PC-3 (cell line): Measurements from ENCODE around the gene JPH4. TPM values are rescaled to one million over a fixed set of nuclear protein-coding genes. Genes with fewer than 3 reads are reported as not detected.
"Not testable (repeated sequence)": the region's sequence is repeated elsewhere in the genome, so short reads cannot be mapped to it uniquely, and the experiment has no call there.

Experiments used
- ATAC-seq: fragments of 200-7000 bp; cut with Tn5 transposase; 2 replicates; pipeline ENCODE4 v1.9.1; 2020; ENCODE audit warnings: mild to moderate bottlenecking, moderate library complexity
- BruUV-seq: library from RNA; stranded (reverse); fragments of 400-500 nt; replicated peaks from 2 replicates; lab custom pipeline; 2021; lab: Mats Ljungman, UMichigan
- CTCF ChIA-PET: fragments of 300-600 bp; sonication (Branson Sonifier 250); formaldehyde crosslinking; loops from one replicate; lab custom pipeline; 2022; ENCODE audit warnings: antibody characterized with exemption; lab: Charles Lee
- POLR2A ChIA-PET: fragments of 300-600 bp; sonication (Branson Sonifier 250); formaldehyde crosslinking; loops from one replicate; lab custom pipeline; 2022; ENCODE audit warnings: antibody characterized with exemption; ENCODE audit not compliant: unreplicated experiment; lab: Charles Lee
- DNase-seq: peaks from one replicate; pipeline ENCODE4 v3.0.0-alpha.2; 2015
- H2AFZ ChIP-seq: fragments of 300-600 bp; sonication (generic); 2 replicates; pipeline ENCODE4 v1.6.0; 2016; ENCODE audit warnings: antibody characterized with exemption, low read length
- H3F3A ChIP-seq: fragments of 300-600 bp; sonication (generic); one replicate; pipeline ENCODE4 v1.6.0; 2017; ENCODE audit warnings: antibody characterized with exemption, low read length, control low read depth, mild to moderate bottlenecking; ENCODE audit not compliant: unreplicated experiment
- H3K27ac ChIP-seq: fragments of 300-600 bp; sonication (generic); 2 replicates; pipeline ENCODE4 v1.5.1; 2016; ENCODE audit warnings: mild to moderate bottlenecking, low read length
- H3K27me3 ChIP-seq: fragments of 300-600 bp; sonication (generic); 2 replicates; pipeline ENCODE4 v1.6.1; 2016; ENCODE audit warnings: low read length, mixed read lengths
- H3K36me3 ChIP-seq: fragments of 300-600 bp; sonication (generic); 2 replicates; pipeline ENCODE4 v1.6.1; 2016; ENCODE audit warnings: low read depth, mixed run types, low read length, mixed read lengths
- H3K4me1 ChIP-seq: fragments of 300-600 bp; sonication (generic); 2 replicates; pipeline ENCODE4 v1.5.1; 2016; ENCODE audit warnings: low read length; ENCODE audit not compliant: insufficient read depth
- H3K4me2 ChIP-seq: fragments of 300-600 bp; sonication (generic); 2 replicates; pipeline ENCODE4 v1.6.0; 2016; ENCODE audit warnings: low read length
- H3K4me3 ChIP-seq: fragments of 300-600 bp; sonication (generic); 2 replicates; pipeline ENCODE4 v1.5.1; 2016; ENCODE audit warnings: mild to moderate bottlenecking, low read length, mixed read lengths
- H3K79me2 ChIP-seq: fragments of 300-600 bp; sonication (generic); 2 replicates; pipeline ENCODE4 v1.6.1; 2017; ENCODE audit warnings: low read length, mixed read lengths
- H3K9ac ChIP-seq: fragments of 300-600 bp; sonication (generic); 2 replicates; pipeline ENCODE4 v1.6.0; 2016; ENCODE audit warnings: mild to moderate bottlenecking, low read length
- H3K9me2 ChIP-seq: fragments of 300-600 bp; sonication (generic); replicated peaks from 2 replicates; pipeline ENCODE4 v1.6.1; 2016; ENCODE audit warnings: mixed run types, low read length, mixed read lengths
- H3K9me3 ChIP-seq: fragments of 300-600 bp; sonication (generic); 2 replicates; pipeline ENCODE4 v1.6.1; 2016; ENCODE audit warnings: low read length, mixed read lengths
- H4K20me1 ChIP-seq: fragments of 300-600 bp; sonication (generic); 2 replicates; pipeline ENCODE4 v1.6.1; 2016; ENCODE audit warnings: low read length, mixed read lengths
- CTCF ChIP-seq: fragments of 300-600 bp; sonication (generic); conservative IDR thresholded peaks from 2 replicates; pipeline ENCODE4 v1.5.1; 2017; ENCODE audit warnings: antibody characterized with exemption, low read depth, mild to moderate bottlenecking, low read length
- EZH2 ChIP-seq: fragments of 300-600 bp; sonication (generic); IDR thresholded peaks from one replicate; pipeline ENCODE4 v1.6.1; 2017; ENCODE audit warnings: antibody characterized with exemption, mild to moderate bottlenecking, low read length; ENCODE audit not compliant: unreplicated experiment
- EZH2phosphoT487 ChIP-seq: fragments of 300-600 bp; sonication (generic); IDR thresholded peaks from 2 replicates; pipeline ENCODE4 v1.6.1; 2018; ENCODE audit warnings: mild to moderate bottlenecking, antibody characterized with exemption, low read length, borderline replicate concordance
- intact Hi-C: fragments of 100-400 bp; cut with micrococcal nuclease; formaldehyde crosslinking; loops from 2 replicates; pipeline ENCODE4 v1.9.0; 2023
- total RNA-seq: library from RNA; depleted of rRNA; stranded (reverse); fragments of >200 nt; gene quantifications from 2 replicates; pipeline ENCODE4 v1.2.3, GENCODE V29; 2014

Gene JPH4
- total RNA-seq, 1 experiment from 2014 or later, result not detected

GRCh38 chr14:23590198-23590597, 11.6 kb upstream of the JPH4 start:
- POLR2A ChIA-PET, result no interaction called here

GRCh38 chr14:23589606-23590005, 11.0 kb upstream of the JPH4 start:
- no peak for TF ChIP-seq CTCF
- no peak for TF ChIP-seq EZH2phosphoT487
- H3K9ac ChIP-seq, result no peak overlapping the region
- no peaks in the 10 kb centered on the region for H4K20me1 ChIP-seq
- H3K27ac ChIP-seq, result no peak overlapping the region
- POLR2A ChIA-PET, result no interaction called here
- no peaks in the 10 kb centered on the region for H3K9me2 ChIP-seq
- no peak overlapping the region for H3K4me3 ChIP-seq
- ATAC-seq (no peak), DNase-seq (no peak)
- BruUV-seq, result no TSS peak
- no peaks in the 10 kb centered on the region for H3K79me2 ChIP-seq
- CTCF ChIA-PET, result interaction anchor here (0.7 to 1.5 kb wide), 3 partner anchors 42 to 321 kb away, joined by 3 to 21 read pairs (median 11); no protein-coding TSS in a partner anchor
- H3K36me3 ChIP-seq, result no peaks in the 10 kb centered on the region
- no peaks in the 10 kb centered on the region for H3K4me1 ChIP-seq
- H3K9me3 ChIP-seq, result no peaks in the 10 kb centered on the region
- no peaks in the 10 kb centered on the region for H3F3A ChIP-seq
- intact Hi-C loops, result loop anchor here (5.0 kb wide), 2 partner anchors 323 to 338 kb away; no protein-coding TSS in a partner anchor
- no peak overlapping the region for H3K4me2 ChIP-seq
- H3K27me3 ChIP-seq, result no peaks in the 10 kb centered on the region; the same call in 1 of the 2 replicates
- H2AFZ ChIP-seq, result no peak overlapping the region

More at GRCh38 chr14:23590198-23590597, 11.6 kb upstream of the JPH4 start:
- TF ChIP-seq EZH2phosphoT487 (no peak), EZH2 (no peak), CTCF (no peak)
- H3K4me1 ChIP-seq, result no peaks in the 10 kb centered on the region
- H3K27me3 ChIP-seq, result no peaks in the 10 kb centered on the region; the same call in 1 of the 2 replicates
- DNase-seq (no peak), ATAC-seq (no peak)
- no peak overlapping the region for H3K4me2 ChIP-seq
- no peak overlapping the region for H3K4me3 ChIP-seq
- no peak overlapping the region for H3K27ac ChIP-seq
- H4K20me1 ChIP-seq, result no peaks in the 10 kb centered on the region
- BruUV-seq, result no TSS peak
- intact Hi-C loops, result no loop called here
- H3K9ac ChIP-seq, result no peak overlapping the region
- CTCF ChIA-PET, result no interaction called here
- no peaks in the 10 kb centered on the region for H3K36me3 ChIP-seq
- H3K9me3 ChIP-seq, result no peaks in the 10 kb centered on the region
- H2AFZ ChIP-seq, result no peak overlapping the region
- H3K79me2 ChIP-seq, result no peaks in the 10 kb centered on the region
- H3K9me2 ChIP-seq, result no peaks in the 10 kb centered on the region
- no peaks in the 10 kb centered on the region for H3F3A ChIP-seq

GRCh38 chr14:23588884-23589598, 10.5 kb upstream of the JPH4 start:
- H3K27ac ChIP-seq, result no peak overlapping the region
- H2AFZ ChIP-seq, result no peak overlapping the region
- H3K9me2 ChIP-seq, result no peaks in the 10 kb centered on the region
- DNase-seq (peak; percentile 87), ATAC-seq (peak; percentile 95)
- no peak overlapping the region for H3K4me3 ChIP-seq
- no peak overlapping the region for H3K9ac ChIP-seq
- H3K27me3 ChIP-seq, result no peaks in the 10 kb centered on the region; the same call in 1 of the 2 replicates
- no peaks in the 10 kb centered on the region for H3F3A ChIP-seq
- H4K20me1 ChIP-seq, result no peaks in the 10 kb centered on the region
- no peaks in the 10 kb centered on the region for H3K36me3 ChIP-seq
- intact Hi-C loops, result loop anchor here (5.0 kb wide), 2 partner anchors 323 to 338 kb away; no protein-coding TSS in a partner anchor
- no peak overlapping the region for H3K4me2 ChIP-seq
- no peaks in the 10 kb centered on the region for H3K4me1 ChIP-seq
- H3K79me2 ChIP-seq, result no peaks in the 10 kb centered on the region
- TF ChIP-seq EZH2 (no peak), CTCF (peak; percentile 85), EZH2phosphoT487 (no peak)
- POLR2A ChIA-PET, result no interaction called here
- CTCF ChIA-PET, result interaction anchor here (0.7 to 1.5 kb wide), 3 partner anchors 43 to 322 kb away, joined by 3 to 21 read pairs (median 11); no protein-coding TSS in a partner anchor
- BruUV-seq, result no TSS peak
- H3K9me3 ChIP-seq, result no peaks in the 10 kb centered on the region

GRCh38 chr14:23584527-23585203, 6.1 kb upstream of the JPH4 start:
- H3K4me1 ChIP-seq, H3K9me2 ChIP-seq, H3K36me3 ChIP-seq, H3K9ac ChIP-seq, DNase-seq, H3F3A ChIP-seq, ATAC-seq, BruUV-seq, H3K79me2 ChIP-seq, H3K27me3 ChIP-seq, H3K4me3 ChIP-seq, H4K20me1 ChIP-seq, H3K4me2 ChIP-seq, H3K27ac ChIP-seq, POLR2A ChIA-PET, H2AFZ ChIP-seq, H3K9me3 ChIP-seq, CTCF ChIA-PET: not testable (repeated sequence)
- intact Hi-C loops, result loop anchor here (5.0 kb wide), 2 partner anchors 328 to 343 kb away; no protein-coding TSS in a partner anchor
